ENCODE measurements around the gene PTTG1.

The PTTG1 gene

GRCh38 chr5:160441311-160441781 lies 19.7 kb downstream of the PTTG1 start:
- DNase-seq (peak; percentile 56), ATAC-seq (ENCODE audit: insufficient read depth, low read depth) (peak; percentile 53)
- Histone ChIP-seq H3K79me2 (ENCODE audit: insufficient read depth, low read length) (no peaks in the 10 kb centered on the region), H3K9ac (ENCODE audit: low read depth, low read length) (no peak overlapping the region), H3K4me3 (ENCODE audit: low read depth in 1 of 2, low read length in 2 of 2) (no peak overlapping the region), H3K27me3 (ENCODE audit: insufficient read depth, low read length, poor library complexity) (no peaks in the 10 kb centered on the region), H3K4me2 (ENCODE audit: insufficient read depth, low read length) (peak overlapping the region; percentile 43), H2AFZ (ENCODE audit: low read depth, low read length) (0 out of 2 replicates have a peak overlapping the region, but pooled peaks have one; percentile 22), H4K20me1 (ENCODE audit: insufficient read depth, low read length) (no peaks in the 10 kb centered on the region), H3K9me3 (ENCODE audit: insufficient read depth, low read length, severe bottlenecking) (no peaks in the 10 kb centered on the region), H3K27ac (ENCODE audit: low read length) (peak overlapping the region; percentile 68), H3K36me3 (ENCODE audit: insufficient read depth, low read length) (no peaks in the 10 kb centered on the region), H3K4me1 (ENCODE audit: insufficient read depth, low read length) (peaks cover 47% of the 10 kb centered on the region)
- no peak for TF ChIP-seq CTCF (IDR thresholded peaks at IDR 0.05; ENCODE audit: borderline replicate concordance, extremely low read depth, low read length, poor library complexity, severe bottlenecking)
- no peak for TF ChIP-seq EZH2 (IDR thresholded peaks at IDR 0.05; ENCODE audit: borderline replicate concordance, low read depth, low read length, severe bottlenecking)

- no peak for DNase-seq
- no peaks in the 10 kb centered on the region for H3K9me3 ChIP-seq (ENCODE audit: insufficient read depth, low read length, severe bottlenecking)
- H3K4me3 ChIP-seq (ENCODE audit: low read depth in 1 of 2, low read length in 2 of 2) = no peak overlapping the region
- H3K4me1 ChIP-seq (ENCODE audit: insufficient read depth, low read length) = peaks cover 47% of the 10 kb centered on the region
- no peaks in the 10 kb centered on the region for H3K27me3 ChIP-seq (ENCODE audit: insufficient read depth, low read length, poor library complexity)
- no peaks in the 10 kb centered on the region for H3K36me3 ChIP-seq (ENCODE audit: insufficient read depth, low read length)
- H3K4me2 ChIP-seq (ENCODE audit: insufficient read depth, low read length) = no peak overlapping the region
- no peak overlapping the region; the same call in 1 of the 2 replicates for H3K27ac ChIP-seq (ENCODE audit: low read length)
- no peak for ATAC-seq (ENCODE audit: insufficient read depth, low read depth)
- TF ChIP-seq CTCF (IDR thresholded peaks at IDR 0.05; ENCODE audit: borderline replicate concordance, extremely low read depth, low read length, poor library complexity, severe bottlenecking) = no peak
- TF ChIP-seq EZH2 (IDR thresholded peaks at IDR 0.05; ENCODE audit: borderline replicate concordance, low read depth, low read length, severe bottlenecking) = no peak
- H4K20me1 ChIP-seq (ENCODE audit: insufficient read depth, low read length) = no peaks in the 10 kb centered on the region
- H2AFZ ChIP-seq (ENCODE audit: low read depth, low read length) = no peak overlapping the region
- no peak overlapping the region for H3K9ac ChIP-seq (ENCODE audit: low read depth, low read length)
- H3K79me2 ChIP-seq (ENCODE audit: insufficient read depth, low read length) = no peaks in the 10 kb centered on the region
Observed at GRCh38 chr5:160442824-160443431, 21.3 kb downstream of the PTTG1 start.

GRCh38 chr5:160444407-160444806 lies 22.8 kb downstream of the PTTG1 start:
- no peak for ATAC-seq (ENCODE audit: insufficient read depth, low read depth)
- Histone ChIP-seq H4K20me1 (ENCODE audit: insufficient read depth, low read length) (no peaks in the 10 kb centered on the region), H3K36me3 (ENCODE audit: insufficient read depth, low read length) (no peaks in the 10 kb centered on the region), H2AFZ (ENCODE audit: low read depth, low read length) (no peak overlapping the region), H3K79me2 (ENCODE audit: insufficient read depth, low read length) (no peaks in the 10 kb centered on the region), H3K9ac (ENCODE audit: low read depth, low read length) (no peak overlapping the region), H3K27ac (ENCODE audit: low read length) (no peak overlapping the region), H3K4me3 (ENCODE audit: low read depth in 1 of 2, low read length in 2 of 2) (no peak overlapping the region), H3K4me1 (ENCODE audit: insufficient read depth, low read length) (peaks cover 33% of the 10 kb centered on the region), H3K27me3 (ENCODE audit: insufficient read depth, low read length, poor library complexity) (no peaks in the 10 kb centered on the region), H3K4me2 (ENCODE audit: insufficient read depth, low read length) (no peak overlapping the region), H3K9me3 (ENCODE audit: insufficient read depth, low read length, severe bottlenecking) (no peaks in the 10 kb centered on the region)
- TF ChIP-seq CTCF (IDR thresholded peaks at IDR 0.05; ENCODE audit: borderline replicate concordance, extremely low read depth, low read length, poor library complexity, severe bottlenecking) (no peak), EZH2 (IDR thresholded peaks at IDR 0.05; ENCODE audit: borderline replicate concordance, low read depth, low read length, severe bottlenecking) (no peak)
- DNase-seq = no peak

Measured in DND-41 (cell line).